Left lung (tissue), 10 donors: ENCODE results near the gene ARID1A. TPM values are rescaled to one million over a fixed set of nuclear protein-coding genes. Genes with fewer than 3 reads are reported as not detected.
A peak's percentile ranks its signal among the peaks of the same experiment; 100 is the strongest.

ENCODE experiments used
- ATAC-seq: fragments of 200-7000 bp; cut with Tn5 transposase; one replicate; pipeline ENCODE4 v1.9.1; 2020; ENCODE audit warnings: moderate library complexity
- DNase-seq, 4 donors: peaks; one replicate each; pipeline ENCODE4 v3.0.0-alpha.2; 2013 to 2020
- H3K27ac ChIP-seq, 2 donors: fragments of 200-600 bp; sonication (generic) in 1 of 2; one replicate each; pipeline versions ENCODE4 v1.5.0 to v1.8.0; 2020 to 2021
- H3K27me3 ChIP-seq, 2 donors: fragments of 200-600 bp; sonication (generic) in 1 of 2; one replicate each; pipeline versions ENCODE4 v1.5.0 to v1.8.0; 2020 to 2021
- H3K36me3 ChIP-seq, 2 donors: fragments of 200-600 bp; sonication (generic) in 1 of 2; one replicate each; pipeline versions ENCODE4 v1.5.0 to v1.8.0; 2020 to 2021
- H3K4me1 ChIP-seq, 2 donors: fragments of 200-600 bp; one replicate each; pipeline ENCODE4 v1.8.0; 2021
- H3K4me3 ChIP-seq, 2 donors: fragments of 200-600 bp; sonication (generic) in 1 of 2; one replicate each; pipeline versions ENCODE4 v1.5.0 to v1.8.0; 2020 to 2021; ENCODE audit warnings: mild to moderate bottlenecking in 1 of 2
- H3K9me3 ChIP-seq, 2 donors: fragments of 200-600 bp; sonication (generic) in 1 of 2; one replicate each; pipeline versions ENCODE4 v1.5.0 to v1.8.0; 2020 to 2021
- CTCF ChIP-seq, 2 donors: fragments of 200-600 bp; sonication (generic) in 1 of 2; IDR thresholded peaks; one replicate each; pipeline versions ENCODE4 v1.5.0 to v1.8.0; 2021; ENCODE audit warnings: antibody characterized with exemption in 2 of 2
- intact Hi-C, 2 donors: fragments of 100-400 bp; cut with DNase I; formaldehyde crosslinking; loops; one replicate each; pipeline versions ENCODE4 v1.11.2 to v1.14.2; 2022
- polyA plus RNA-seq, 6 donors: library from polyadenylated mRNA; unstranded; fragments of 120-200 nt; gene quantifications; one replicate each; pipeline ENCODE4 v1.2.1, GENCODE V29; 2013; ENCODE audit not compliant: insufficient read length in 6 of 6
- total RNA-seq, 2 donors: library from RNA; stranded (reverse); fragmentation: NEBNext Ultra II Directional; extraction: Animal tissue kit (Norgen Biotek cat#: 25700); gene quantifications; one replicate each; pipeline ENCODE4 v1.2.1, GENCODE V29; 2021
- donor health status: DM: no; HTN: yes; CAD: no.
- donor health status: DM: no; HTN: no; CAD: no.

ARID1A gene
- total and polyA plus RNA-seq, 8 donors = 65.5 to 106 (median 97.0) TPM

- Histone ChIP-seq H3K4me3 (no peak overlapping the region), H3K4me1 (peaks cover 37 to 73% of the 10 kb centered on the region in 2 donors), H3K9me3 (no peaks in the 10 kb centered on the region), H3K27me3 (no peaks in the 10 kb centered on the region), H3K36me3 (peaks cover 0 to 25% of the 10 kb centered on the region in 2 donors), H3K27ac (no peak overlapping the region)
- ATAC-seq = peak; percentile 17
- no peak for DNase-seq
- intact Hi-C loops = no loop called here
- TF ChIP-seq CTCF (IDR thresholded peaks at IDR 0.05) = no peak
Measured at GRCh38 chr1:26726784-26727183, 31.0 kb downstream of the ARID1A start.

- Histone ChIP-seq H3K27me3 (no peaks in the 10 kb centered on the region), H3K4me1 (peaks cover 34 to 66% of the 10 kb centered on the region in 2 donors), H3K36me3 (peaks cover 0 to 32% of the 10 kb centered on the region in 2 donors), H3K9me3 (no peaks in the 10 kb centered on the region), H3K27ac (no peak overlapping the region), H3K4me3 (no peak overlapping the region)
- no peak for ATAC-seq
- no peak for TF ChIP-seq CTCF (IDR thresholded peaks at IDR 0.05)
- DNase-seq = no peak
- intact Hi-C loops = no loop called here
Measured at GRCh38 chr1:26727476-26727875, 31.7 kb downstream of the ARID1A start.

- H3K9me3 ChIP-seq = no peaks in the 10 kb centered on the region
- peaks cover 2 to 43% of the 10 kb centered on the region in 2 donors for H3K36me3 ChIP-seq
- no peaks in the 10 kb centered on the region for H3K27me3 ChIP-seq
- intact Hi-C loops = no loop called here
- TF ChIP-seq CTCF (IDR thresholded peaks at IDR 0.05) = no peak
- H3K27ac ChIP-seq = no peak overlapping the region
- no peak overlapping the region for H3K4me3 ChIP-seq
- peak in 1 of 4 donors; percentile 45 for DNase-seq
- H3K4me1 ChIP-seq = peaks cover 24 to 66% of the 10 kb centered on the region in 2 donors
- ATAC-seq = no peak
Measured at GRCh38 chr1:26728645-26729044, 32.8 kb downstream of the ARID1A start.

- DNase-seq = no peak
- intact Hi-C loops = no loop called here
- no peaks in the 10 kb centered on the region for H3K9me3 ChIP-seq
- no peak for ATAC-seq
- peaks cover 14 to 66% of the 10 kb centered on the region in 2 donors for H3K4me1 ChIP-seq
- no peak overlapping the region for H3K4me3 ChIP-seq
- TF ChIP-seq CTCF (IDR thresholded peaks at IDR 0.05) = no peak
- H3K27me3 ChIP-seq = no peaks in the 10 kb centered on the region
- peaks cover 4 to 52% of the 10 kb centered on the region in 2 donors for H3K36me3 ChIP-seq
- no peak overlapping the region for H3K27ac ChIP-seq
Measured at GRCh38 chr1:26729633-26730032, 33.8 kb downstream of the ARID1A start.

GRCh38 chr1:26730695-26731094 lies 34.9 kb downstream of the ARID1A start:
- TF ChIP-seq CTCF (IDR thresholded peaks at IDR 0.05) = no peak

More at GRCh38 chr1:26730695-26731094, 34.9 kb downstream of the ARID1A start:
- intact Hi-C loops = no loop called here
- Histone ChIP-seq H3K9me3 (no peaks in the 10 kb centered on the region), H3K27me3 (no peaks in the 10 kb centered on the region), H3K36me3 (peaks cover 4 to 63% of the 10 kb centered on the region in 2 donors), H3K27ac (no peak overlapping the region), H3K4me3 (no peak overlapping the region), H3K4me1 (peaks cover 12 to 66% of the 10 kb centered on the region in 2 donors)
- no peak for DNase-seq
- no peak for ATAC-seq
